ENCODE measurements around the gene ICAM2.

ICAM2 gene

DNA sequence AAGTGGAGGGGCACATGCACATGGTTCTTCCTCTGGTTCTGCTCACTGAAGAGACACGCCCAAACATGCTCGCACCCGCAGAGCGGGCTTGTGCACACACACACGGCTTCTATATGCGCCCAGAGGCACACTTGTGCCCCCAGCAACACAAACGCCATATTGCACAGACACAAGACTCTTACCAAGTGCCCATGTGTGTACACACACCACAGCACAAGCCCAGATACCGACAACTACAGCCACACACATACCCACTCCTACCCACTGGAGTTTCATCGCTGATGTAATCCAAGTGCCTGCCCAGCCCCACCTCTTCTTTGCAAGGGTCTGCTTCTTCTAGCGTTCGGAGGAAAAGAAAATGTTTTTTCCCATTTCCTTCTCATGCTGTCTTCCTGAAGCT lies 28.8 kb downstream of the ICAM2 start:
- TF ChIP-seq, protein P1, sequence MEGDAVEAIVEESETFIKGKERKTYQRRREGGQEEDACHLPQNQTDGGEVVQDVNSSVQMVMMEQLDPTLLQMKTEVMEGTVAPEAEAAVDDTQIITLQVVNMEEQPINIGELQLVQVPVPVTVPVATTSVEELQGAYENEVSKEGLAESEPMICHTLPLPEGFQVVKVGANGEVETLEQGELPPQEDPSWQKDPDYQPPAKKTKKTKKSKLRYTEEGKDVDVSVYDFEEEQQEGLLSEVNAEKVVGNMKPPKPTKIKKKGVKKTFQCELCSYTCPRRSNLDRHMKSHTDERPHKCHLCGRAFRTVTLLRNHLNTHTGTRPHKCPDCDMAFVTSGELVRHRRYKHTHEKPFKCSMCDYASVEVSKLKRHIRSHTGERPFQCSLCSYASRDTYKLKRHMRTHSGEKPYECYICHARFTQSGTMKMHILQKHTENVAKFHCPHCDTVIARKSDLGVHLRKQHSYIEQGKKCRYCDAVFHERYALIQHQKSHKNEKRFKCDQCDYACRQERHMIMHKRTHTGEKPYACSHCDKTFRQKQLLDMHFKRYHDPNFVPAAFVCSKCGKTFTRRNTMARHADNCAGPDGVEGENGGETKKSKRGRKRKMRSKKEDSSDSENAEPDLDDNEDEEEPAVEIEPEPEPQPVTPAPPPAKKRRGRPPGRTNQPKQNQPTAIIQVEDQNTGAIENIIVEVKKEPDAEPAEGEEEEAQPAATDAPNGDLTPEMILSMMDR (IDR thresholded peaks at IDR 0.05; ENCODE audit: low read depth, low read length) = no peak
- H3K4me3 ChIP-seq (ENCODE audit: low read depth, low read length) = no peak overlapping the region

DNA sequence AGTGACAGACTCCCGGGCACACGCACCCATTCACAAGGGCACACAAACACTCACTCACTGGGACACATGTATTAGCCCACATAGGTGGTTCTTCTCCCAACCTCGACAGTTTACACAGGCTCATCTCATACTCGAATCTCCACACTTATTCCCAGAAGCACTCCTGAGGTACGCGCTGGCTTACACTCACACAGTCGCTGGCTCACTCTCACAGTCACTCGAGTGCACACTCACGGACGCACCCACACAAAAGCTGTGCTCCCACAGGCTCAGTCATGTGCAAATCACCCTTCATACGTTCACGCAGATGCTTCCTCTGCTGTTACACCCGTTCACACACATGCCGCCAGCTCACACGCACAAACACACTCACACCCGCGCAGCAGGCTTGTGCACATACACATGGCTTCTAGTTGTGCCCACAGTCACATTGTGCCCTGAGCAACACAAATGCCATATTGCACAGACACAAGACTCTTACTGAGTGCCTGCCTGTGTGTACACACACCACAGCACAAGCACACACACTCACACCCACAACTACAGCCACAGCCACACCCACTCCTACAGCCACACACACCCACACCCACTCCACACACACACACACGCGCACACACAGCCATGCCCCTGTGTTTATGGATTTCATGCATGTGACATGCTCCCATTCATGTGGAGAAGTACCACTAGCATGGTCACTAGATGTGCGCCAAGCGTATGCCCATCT lies 30.6 kb downstream of the ICAM2 start:
- H3K4me3 ChIP-seq (ENCODE audit: low read depth, low read length) = no peak overlapping the region

DNA sequence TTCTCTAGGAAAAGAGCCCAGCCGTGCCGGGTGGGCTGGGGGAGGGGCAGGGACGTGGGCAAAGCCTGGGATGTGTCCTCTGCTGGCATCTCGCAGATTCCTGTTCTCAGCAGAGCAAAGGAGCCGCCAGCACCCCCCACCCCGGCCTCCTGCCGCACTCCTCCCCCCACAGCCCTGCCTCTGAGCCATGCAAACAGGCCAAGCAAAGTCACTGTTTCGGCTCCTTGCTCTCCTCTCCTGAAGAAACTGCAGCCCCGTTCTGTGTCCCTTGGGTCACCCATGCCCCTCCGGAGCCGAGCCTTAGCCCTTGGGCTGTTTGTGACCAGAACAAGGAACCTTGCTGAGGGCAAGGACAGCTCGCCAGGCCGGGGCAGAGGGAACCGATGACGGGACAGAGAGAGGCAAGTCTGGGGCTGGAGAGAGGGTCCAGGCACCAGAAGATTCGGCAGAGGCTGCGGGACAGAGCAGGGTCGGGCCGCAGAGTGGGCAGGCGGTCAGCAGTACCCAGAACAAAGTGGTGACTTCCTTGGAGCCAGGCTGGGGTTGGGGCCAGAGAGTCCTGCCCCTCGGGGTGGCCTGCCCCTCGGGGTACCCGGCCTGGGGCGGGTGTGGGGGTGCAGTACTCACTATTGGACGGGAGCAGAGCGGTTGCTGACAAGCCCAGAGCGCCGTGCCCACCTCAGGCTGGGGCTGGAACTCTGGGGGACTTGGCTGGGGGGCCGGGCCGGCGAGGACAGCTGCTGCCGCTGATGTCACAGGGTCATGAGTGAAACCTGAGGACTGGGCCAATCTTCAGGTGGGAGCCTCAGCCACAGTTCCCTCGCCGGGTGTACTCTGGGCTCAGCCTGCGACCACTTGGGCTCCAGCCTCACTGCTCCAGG lies 31.5 kb downstream of the ICAM2 start:
- H3K4me3 ChIP-seq (ENCODE audit: low read depth, low read length) = no peak overlapping the region
- TF ChIP-seq, protein P1 (IDR thresholded peaks at IDR 0.05; ENCODE audit: low read depth, low read length) = no peak

More for the DNA sequence above, 30.6 kb downstream of the ICAM2 start:
- TF ChIP-seq, protein P1 (IDR thresholded peaks at IDR 0.05; ENCODE audit: low read depth, low read length) = no peak

DNA sequence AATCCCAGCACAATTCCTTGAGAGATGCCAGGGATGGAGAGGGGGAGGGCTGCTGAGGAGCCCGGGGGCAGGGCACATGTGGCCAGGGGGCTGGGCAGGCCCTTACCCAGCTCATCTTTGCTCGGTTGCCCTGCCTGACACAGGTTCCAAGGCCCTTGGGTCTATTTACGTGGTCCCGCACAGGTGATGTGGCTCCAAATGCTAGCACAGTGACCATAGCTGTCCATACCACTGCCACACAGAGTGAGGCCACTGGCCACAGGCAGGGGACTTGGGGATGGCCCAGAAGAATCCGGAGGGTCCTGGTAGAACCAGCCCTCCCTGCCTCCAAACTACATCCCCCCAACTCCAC lies 32.3 kb downstream of the ICAM2 start:
- TF ChIP-seq, protein P1 (IDR thresholded peaks at IDR 0.05; ENCODE audit: low read depth, low read length) = no peak
- no peak overlapping the region for H3K4me3 ChIP-seq (ENCODE audit: low read depth, low read length)

DNA sequence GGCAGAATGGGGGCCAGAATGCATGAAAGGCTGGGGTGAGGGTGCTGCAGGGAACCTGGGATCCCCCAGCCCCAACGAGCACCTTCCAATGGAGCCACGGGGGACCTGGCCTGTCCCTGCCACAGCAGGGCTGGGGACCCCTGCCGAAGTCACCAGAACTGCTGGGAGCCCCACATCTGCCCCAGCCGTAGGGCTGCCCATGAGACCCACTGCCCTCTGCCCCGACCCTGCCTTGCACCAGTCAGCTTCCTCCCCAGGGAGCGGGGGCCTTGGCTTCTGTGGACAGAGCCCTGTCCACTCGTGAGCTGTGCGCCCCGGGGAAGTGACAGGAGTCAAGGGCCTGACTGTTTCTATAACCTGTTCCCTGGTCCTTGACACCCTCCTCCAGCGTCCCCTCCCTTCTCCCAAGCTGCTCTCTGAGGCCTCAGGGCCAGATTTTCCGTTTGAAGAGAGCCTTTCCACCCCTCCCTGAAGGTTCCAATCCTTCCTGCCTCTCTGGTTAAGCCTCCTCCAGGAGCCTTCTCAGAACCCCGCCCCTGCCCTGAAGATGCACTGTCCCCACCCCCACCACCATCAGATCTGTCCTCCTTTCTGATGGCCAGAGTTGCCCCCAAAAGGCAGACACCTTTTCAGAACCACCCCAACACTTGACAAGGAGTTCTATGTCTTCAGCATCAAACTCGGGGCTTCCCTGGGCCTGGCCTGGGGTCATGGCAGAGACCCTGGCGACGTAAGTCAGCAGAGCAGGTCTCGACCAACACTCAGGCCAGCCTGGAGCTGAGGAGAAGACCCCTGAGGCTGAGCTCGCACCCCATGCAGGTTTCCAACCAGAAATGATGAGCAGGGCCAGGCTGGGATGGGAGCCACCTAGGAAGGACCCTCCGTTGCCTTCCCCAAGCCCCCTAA lies 33.0 kb downstream of the ICAM2 start:
- TF ChIP-seq, protein P1 (IDR thresholded peaks at IDR 0.05; ENCODE audit: low read depth, low read length) = no peak
- H3K4me3 ChIP-seq (ENCODE audit: low read depth, low read length) = no peak overlapping the region

DNA sequence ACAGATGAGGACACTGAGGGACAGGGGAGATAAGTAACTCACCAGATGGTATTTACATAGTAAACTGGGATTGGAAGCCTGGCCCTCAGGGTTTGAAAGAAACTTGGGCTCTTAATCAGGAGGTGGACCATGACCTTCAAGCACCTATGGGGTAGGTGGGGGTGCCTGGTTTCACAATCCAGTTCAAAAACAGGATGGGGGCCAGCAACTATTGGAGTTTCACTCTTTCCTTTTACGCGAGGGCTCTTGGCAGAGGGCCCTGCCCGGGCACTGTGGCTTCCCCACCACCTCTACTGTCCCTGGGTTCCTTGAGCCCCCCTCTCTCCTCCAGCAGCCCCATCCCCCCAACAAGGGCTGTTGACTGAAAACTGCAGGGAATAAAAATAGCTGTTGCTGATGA lies 33.6 kb downstream of the ICAM2 start:
- H3K4me3 ChIP-seq (ENCODE audit: low read depth, low read length) = no peak overlapping the region
- TF ChIP-seq, protein P1 (IDR thresholded peaks at IDR 0.05; ENCODE audit: low read depth, low read length) = no peak
